Breast epithelium (tissue), 3 donors: ENCODE results near the gene ZNF48.

Experiments used
- POLR2AphosphoS5 ChIP-seq, 3 donors: sonication (generic); formaldehyde crosslinking; IDR thresholded peaks; one replicate each; pipeline ENCODE4 v1.6.1; 2017; ENCODE audit warnings: antibody characterized with exemption in 3 of 3
- TF ChIP-seq, protein P1 (sequence below), 3 donors: fragments of 450-650 bp; IDR thresholded peaks; one replicate each; pipeline ENCODE4 v1.5.1; 2016 to 2017; ENCODE audit warnings: antibody characterized with exemption in 3 of 3, mild to moderate bottlenecking in 3 of 3, moderate library complexity in 3 of 3

DNA sequence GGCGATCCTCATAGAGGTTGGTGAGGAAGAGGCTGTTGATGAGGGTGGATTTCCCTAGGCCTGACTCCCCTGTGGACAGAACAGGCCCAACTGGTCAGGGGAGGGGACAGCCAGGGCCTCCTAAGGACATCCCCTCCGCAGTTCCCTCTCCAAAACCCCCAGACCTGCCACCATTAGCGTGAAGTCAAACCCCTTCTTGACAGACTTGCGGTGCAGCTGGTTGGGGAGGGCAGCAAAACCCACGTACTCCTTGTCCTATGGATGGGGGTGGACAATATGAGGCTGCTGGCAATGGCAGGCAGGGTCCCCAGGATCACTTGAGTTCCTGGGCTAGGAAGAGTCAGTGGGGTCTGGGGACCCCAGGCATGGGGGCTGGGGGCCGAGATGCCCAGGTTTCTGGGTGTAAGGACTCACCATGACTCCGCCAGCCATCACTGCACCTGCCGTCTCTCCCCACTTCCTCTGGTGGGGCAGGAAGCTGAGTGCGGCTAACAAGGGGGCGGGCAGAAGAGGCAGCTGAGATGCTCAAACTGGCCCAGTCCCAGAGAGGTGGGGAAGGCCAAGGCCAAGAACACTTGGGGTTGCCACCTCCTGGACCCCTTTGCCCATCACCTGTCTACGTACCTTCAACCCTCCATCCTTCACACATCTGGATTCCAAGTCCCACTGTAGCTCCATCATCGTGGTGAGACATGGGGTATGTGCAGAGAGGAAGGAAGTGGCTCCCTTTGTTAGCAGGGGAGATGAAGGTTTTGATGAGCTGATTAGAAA lies 12.9 kb upstream of the ZNF48 start, which contains the start of gene SEPTIN1:
- TF ChIP-seq, protein P1, sequence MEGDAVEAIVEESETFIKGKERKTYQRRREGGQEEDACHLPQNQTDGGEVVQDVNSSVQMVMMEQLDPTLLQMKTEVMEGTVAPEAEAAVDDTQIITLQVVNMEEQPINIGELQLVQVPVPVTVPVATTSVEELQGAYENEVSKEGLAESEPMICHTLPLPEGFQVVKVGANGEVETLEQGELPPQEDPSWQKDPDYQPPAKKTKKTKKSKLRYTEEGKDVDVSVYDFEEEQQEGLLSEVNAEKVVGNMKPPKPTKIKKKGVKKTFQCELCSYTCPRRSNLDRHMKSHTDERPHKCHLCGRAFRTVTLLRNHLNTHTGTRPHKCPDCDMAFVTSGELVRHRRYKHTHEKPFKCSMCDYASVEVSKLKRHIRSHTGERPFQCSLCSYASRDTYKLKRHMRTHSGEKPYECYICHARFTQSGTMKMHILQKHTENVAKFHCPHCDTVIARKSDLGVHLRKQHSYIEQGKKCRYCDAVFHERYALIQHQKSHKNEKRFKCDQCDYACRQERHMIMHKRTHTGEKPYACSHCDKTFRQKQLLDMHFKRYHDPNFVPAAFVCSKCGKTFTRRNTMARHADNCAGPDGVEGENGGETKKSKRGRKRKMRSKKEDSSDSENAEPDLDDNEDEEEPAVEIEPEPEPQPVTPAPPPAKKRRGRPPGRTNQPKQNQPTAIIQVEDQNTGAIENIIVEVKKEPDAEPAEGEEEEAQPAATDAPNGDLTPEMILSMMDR (IDR thresholded peaks at IDR 0.05) = no peak
- no peak for TF ChIP-seq POLR2AphosphoS5 (IDR thresholded peaks at IDR 0.05)
